ENCODE measurements around the gene CSAG3.
"Not testable (repeated sequence)": the region's sequence is repeated elsewhere in the genome, so short reads cannot be mapped to it uniquely, and the experiment has no call there.

The CSAG3 gene

DNA sequence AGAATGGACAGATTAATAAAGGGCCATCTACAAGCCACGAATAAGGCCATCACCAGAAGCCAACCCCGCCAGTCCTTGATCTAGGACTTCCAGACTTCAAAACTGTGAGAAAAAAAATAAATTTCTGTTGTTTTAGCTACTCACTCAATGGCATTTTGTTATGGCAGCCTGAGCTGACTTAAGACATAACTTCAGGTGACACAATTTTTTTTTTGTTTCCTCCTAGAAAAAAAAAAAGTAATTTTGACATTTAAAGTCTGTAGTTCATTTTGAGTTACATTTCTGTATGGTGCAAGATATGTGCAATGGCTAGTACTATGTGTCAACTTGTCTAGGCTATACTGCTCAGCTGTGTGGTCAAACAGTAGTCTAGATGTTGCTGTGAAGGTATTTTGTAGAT is at the start of gene CSAG3:
CSAG3 (plus strand) TSS at position 301 of the 400 bp plus-strand sequence.
- DNase-seq, result not testable (repeated sequence)

DNA sequence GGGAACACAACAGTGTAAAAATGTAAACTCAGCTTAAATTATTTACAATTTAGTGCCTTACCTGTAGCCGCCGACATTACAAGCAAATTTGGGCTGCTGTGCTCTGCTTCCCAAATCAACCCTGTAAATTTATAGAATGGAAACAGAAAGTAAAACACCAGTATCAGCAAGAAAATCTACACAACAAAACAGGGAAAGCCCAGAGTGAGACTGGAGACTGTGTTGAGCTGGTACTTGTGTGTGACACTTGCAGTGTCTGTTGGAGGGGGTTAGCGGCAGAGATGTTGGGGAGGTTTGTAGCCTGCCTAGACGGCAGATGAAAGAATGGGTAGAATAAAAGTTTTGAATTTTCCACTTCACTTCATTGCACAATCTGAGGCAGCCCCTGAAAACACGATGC is 45.8 kb upstream of the CSAG3 start:
- DNase-seq, result not testable (repeated sequence)

DNA sequence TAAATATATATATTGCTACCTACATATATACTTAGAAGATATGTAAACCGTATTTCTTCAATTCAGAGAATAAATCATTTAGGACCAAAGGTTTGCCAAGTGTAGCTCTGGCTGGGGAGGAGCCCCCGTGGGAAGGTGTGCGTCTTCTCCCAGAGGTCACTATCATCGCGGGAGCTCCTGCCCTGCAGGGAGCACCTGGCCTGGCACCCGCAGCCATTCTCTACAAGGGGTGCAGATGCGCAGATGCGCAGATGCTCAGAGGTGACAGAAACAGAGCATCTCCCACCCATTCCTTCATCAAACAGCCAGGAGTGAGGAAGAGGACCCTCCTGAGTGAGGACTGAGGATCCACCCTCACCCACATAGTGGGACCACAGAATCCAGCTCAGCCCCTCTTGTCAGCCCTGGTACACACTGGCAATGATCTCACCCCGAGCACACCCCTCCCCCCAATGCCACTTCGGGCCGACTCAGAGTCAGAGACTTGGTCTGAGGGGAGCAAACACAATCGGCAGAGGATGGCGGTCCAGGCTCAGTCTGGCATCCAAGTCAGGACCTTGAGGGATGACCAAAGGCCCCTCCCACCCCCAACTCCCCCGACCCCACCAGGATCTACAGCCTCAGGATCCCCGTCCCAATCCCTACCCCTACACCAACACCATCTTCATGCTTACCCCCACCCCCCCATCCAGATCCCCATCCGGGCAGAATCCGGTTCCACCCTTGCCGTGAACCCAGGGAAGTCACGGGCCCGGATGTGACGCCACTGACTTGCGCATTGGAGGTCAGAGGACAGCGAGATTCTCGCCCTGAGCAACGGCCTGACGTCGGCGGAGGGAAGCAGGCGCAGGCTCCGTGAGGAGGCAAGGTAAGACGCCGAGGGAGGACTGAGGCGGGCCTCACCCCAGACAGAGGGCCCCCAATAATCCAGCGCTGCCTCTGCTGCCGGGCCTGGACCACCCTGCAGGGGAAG is 44.9 kb upstream of the CSAG3 start, which contains the start of gene MAGEA2B:
MAGEA2B (plus strand) TSS at position 814 of the 973 bp plus-strand sequence. CDS start 2,479 bp downstream, outside the sequence.
- DNase-seq, result not testable (repeated sequence)

DNA sequence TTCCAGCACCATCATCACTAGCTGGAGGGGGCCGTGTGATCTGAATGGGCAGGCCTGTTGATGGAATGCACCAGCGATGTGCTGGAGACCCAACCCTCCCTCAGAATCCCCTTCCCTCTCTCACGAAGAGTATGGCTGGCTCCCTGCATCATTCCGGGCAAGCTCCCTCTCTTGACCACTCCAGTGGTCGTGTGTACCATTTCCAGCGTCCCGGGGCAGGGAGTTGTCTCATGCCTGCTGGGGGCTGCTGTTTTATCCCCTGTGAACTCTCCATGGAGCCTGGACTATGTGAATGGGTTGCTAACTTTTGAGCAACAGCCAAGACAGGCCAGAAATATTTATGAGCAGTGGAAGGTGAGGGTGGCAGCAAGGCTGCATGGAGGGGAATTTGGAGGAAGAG is 33.6 kb upstream of the CSAG3 start:
- no peak for DNase-seq

DNA sequence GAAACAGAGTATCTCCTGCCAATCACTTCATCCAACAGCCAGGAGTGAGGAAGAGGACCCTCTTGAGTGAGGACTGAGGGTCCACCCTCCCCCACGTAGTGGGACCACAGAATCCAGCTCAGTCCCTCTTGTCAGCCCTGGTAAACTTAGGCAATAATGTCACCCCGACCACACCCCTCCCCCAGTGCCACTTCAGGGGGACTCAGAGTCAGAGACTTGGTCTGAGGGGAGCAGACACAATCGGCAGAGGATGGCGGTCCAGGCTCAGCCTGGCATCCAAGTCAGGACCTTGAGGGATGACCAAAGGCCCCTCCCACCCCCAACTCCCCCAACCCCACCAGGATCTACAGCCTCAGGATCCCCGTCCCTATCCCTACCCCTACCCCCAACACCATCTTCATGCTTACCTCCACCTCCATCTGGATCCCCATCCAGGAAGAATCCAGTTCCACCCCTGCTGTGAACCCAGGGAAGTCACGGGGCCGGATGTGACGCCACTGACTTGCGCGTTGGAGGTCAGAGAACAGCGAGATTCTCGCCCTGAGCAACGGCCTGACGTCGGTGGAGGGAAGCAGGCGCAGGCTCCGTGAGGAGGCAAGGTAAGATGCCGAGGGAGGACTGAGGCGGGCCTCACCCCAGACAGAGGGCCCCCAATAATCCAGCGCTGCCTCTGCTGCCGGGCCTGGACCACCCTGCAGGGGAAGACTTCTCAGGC is 25.6 kb upstream of the CSAG3 start, which contains the start of the genes CSAG1 and MAGEA12:
CSAG1 (minus strand) TSS at position 461 of the 715 bp plus-strand sequence. CDS start 1,261 bp downstream, outside the sequence.
MAGEA12 (plus strand) TSS at position 497 of the 715 bp plus-strand sequence. CDS start 2,405 bp downstream, outside the sequence.
- DNase-seq, result peak; percentile 73

DNA sequence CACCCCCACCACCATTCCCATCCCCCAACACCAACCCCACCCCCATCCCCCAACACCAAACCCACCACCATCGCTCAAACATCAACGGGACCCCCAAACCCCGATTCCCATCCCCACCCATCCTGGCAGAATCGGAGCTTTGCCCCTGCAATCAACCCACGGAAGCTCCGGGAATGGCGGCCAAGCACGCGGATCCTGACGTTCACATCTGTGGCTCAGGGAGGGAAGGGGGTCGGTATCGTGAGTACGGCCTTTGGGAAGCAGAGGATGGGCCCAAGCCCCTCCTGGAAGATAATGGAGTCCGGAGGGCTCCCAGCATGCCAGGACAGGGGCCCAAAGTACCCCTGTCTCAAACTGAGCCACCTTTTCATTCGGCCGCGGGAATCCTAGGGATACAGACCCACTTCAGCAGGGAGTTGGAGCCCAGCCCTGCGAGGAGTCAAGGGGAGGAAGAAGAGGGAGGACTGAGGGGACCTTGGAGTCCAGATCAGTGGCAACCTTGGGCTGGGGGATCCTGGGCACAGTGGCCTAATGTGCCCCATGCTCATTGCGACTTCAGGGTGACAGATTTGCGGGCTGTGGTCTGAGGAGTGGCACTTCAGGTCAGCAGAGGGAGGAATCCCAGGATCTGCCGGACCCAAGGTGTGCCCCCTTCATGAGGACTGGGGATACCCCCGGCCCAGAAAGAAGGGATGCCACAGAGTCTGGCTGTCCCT is 24.7 kb upstream of the CSAG3 start:
- DNase-seq, result not testable (repeated sequence)

DNA sequence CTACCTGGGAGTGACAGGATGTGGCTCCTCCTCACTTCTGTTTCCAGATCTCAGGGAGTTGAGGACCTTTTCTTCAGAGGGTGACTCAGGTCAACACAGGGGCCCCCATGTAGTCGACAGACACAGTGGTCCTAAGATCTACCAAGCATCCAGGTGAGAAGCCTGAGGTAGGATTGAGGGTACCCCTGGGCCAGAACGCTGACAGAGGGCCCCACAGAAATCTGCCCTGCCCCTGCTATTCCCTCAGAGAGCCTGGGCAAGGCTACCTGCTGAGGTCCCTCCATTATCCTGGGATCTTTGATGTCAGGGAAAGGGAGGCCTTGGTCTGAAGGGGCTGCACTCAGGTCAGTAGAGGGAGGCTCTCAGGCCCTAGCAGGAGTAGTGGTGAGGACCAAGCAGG is 23.9 kb upstream of the CSAG3 start:
- DNase-seq, result no peak

DNA sequence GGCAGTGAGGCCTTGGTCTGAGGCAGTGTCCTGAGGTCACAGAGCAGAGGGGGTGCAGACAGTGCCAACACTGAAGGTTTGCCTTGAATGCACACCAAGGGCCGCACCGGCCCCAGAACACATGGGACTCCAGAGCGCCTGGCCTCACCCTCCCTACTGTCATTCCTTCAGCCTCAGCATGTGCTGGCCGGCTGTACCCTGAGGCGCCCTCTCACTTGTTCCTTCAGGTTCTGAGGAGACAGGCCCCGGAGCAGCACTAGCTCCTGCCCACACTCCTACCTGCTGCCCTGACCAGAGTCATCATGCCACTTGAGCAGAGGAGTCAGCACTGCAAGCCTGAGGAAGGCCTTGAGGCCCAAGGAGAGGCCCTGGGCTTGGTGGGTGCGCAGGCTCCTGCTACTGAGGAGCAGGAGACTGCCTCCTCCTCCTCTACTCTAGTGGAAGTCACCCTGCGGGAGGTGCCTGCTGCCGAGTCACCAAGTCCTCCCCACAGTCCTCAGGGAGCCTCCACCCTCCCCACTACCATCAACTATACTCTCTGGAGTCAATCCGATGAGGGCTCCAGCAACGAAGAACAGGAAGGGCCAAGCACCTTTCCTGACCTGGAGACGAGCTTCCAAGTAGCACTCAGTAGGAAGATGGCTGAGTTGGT is 23.0 kb upstream of the CSAG3 start:
- DNase-seq, result no peak

DNA sequence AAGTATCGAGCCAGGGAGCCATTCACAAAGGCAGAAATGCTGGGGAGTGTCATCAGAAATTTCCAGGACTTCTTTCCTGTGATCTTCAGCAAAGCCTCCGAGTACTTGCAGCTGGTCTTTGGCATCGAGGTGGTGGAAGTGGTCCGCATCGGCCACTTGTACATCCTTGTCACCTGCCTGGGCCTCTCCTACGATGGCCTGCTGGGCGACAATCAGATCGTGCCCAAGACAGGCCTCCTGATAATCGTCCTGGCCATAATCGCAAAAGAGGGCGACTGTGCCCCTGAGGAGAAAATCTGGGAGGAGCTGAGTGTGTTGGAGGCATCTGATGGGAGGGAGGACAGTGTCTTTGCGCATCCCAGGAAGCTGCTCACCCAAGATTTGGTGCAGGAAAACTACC is 22.5 kb upstream of the CSAG3 start:
- DNase-seq, result not testable (repeated sequence)

DNA sequence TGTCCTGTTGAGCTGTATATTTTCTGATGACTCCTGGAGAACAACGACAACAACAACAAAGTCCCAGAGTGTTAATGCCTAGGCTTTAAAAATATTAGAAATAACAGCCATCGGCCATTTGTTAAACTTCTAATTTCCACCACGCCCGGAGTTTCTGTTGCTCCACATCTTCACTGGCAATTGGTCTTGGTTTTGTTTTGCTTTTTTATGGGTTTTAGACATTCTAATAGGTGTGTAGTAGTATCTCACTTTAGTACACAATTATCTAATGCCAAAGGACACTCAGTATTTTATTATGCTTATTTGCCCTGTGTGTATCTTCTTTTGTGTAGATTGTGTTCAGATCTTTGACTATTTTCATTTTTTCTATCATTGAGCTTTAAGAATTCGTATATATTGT is 20.5 kb upstream of the CSAG3 start:
- no peak for DNase-seq

DNA sequence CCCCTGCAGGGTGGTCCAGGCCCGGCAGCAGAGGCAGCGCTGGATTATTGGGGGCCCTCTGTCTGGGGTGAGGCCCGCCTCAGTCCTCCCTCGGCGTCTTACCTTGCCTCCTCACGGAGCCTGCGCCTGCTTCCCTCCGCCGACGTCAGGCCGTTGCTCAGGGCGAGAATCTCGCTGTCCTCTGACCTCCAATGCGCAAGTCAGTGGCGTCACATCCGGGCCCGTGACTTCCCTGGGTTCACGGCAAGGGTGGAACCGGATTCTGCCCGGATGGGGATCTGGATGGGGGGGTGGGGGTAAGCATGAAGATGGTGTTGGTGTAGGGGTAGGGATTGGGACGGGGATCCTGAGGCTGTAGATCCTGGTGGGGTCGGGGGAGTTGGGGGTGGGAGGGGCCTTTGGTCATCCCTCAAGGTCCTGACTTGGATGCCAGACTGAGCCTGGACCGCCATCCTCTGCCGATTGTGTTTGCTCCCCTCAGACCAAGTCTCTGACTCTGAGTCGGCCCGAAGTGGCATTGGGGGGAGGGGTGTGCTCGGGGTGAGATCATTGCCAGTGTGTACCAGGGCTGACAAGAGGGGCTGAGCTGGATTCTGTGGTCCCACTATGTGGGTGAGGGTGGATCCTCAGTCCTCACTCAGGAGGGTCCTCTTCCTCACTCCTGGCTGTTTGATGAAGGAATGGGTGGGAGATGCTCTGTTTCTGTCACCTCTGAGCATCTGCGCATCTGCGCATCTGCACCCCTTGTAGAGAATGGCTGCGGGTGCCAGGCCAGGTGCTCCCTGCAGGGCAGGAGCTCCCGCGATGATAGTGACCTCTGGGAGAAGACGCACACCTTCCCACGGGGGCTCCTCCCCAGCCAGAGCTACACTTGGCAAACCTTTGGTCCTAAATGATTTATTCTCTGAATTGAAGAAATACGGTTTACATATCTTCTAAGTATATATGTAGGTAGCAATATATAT is 5.0 kb upstream of the CSAG3 start, which contains the start of gene MAGEA2:
MAGEA2 (minus strand) TSS at position 157 of the 965 bp plus-strand sequence. CDS start 2,479 bp downstream, outside the sequence.
- not testable (repeated sequence) for DNase-seq

DNA sequence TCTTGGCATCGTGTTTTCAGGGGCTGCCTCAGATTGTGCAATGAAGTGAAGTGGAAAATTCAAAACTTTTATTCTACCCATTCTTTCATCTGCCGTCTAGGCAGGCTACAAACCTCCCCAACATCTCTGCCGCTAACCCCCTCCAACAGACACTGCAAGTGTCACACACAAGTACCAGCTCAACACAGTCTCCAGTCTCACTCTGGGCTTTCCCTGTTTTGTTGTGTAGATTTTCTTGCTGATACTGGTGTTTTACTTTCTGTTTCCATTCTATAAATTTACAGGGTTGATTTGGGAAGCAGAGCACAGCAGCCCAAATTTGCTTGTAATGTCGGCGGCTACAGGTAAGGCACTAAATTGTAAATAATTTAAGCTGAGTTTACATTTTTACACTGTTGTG is 4.1 kb upstream of the CSAG3 start:
- not testable (repeated sequence) for DNase-seq

DNA sequence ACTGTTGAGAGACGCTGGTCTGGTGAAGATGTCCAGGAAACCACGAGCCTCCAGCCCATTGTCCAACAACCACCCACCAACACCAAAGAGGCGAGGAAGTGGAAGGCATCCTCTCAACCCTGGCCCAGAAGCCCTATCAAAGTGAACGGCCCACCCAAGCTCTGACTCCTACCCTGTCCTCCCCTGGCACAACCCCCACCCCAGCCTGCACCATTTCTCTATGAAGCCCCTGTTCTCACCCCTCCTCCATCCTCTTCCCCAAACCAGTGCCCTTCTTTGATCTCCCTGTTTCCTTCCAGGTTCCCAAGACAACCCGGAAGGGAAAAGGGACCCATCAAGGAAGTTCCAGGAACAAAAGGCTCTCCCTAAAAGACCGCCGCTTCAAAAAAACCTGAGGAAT is 526 bp downstream of the CSAG3 start:
- not testable (repeated sequence) for DNase-seq

DNA sequence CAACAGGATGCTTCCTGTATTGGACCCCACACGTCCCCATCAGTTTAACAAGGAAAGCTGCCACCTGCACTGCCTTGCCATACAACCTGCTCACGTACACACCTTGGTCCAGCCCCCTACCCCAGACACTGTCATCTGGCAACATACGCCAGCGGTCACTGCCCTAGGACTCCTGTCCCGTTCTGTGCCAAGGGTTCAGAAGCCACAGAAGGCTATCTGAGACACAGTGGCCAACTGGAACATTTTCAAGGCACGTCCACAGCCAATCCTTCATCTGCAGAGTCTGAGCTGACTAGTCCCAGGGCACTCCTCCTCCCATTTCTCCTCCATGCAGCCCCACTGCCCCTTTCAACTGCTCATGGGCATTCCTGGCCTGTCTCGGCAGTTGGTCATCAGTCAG is 2.6 kb downstream of the CSAG3 start:
- not testable (repeated sequence) for DNase-seq

DNA sequence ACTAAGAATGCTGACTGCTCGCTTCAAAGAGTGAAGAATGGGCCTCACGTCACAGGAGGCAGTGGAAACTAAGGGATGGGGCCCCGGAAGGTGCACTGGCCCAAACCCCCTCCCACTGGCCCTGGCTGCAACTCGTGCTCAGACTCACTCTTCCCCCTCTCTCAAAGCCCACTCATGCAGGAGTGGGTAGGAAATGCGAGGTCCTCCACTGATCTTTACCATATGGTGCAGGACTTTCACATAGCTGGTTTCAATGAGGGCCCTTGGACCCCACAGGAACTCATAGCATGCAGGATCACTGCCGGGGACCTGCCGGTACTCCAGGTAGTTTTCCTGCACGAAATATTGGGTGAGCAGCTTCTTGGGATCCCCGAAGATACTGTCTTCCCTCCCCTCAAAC is 7.5 kb downstream of the CSAG3 start:
- not testable (repeated sequence) for DNase-seq

DNA sequence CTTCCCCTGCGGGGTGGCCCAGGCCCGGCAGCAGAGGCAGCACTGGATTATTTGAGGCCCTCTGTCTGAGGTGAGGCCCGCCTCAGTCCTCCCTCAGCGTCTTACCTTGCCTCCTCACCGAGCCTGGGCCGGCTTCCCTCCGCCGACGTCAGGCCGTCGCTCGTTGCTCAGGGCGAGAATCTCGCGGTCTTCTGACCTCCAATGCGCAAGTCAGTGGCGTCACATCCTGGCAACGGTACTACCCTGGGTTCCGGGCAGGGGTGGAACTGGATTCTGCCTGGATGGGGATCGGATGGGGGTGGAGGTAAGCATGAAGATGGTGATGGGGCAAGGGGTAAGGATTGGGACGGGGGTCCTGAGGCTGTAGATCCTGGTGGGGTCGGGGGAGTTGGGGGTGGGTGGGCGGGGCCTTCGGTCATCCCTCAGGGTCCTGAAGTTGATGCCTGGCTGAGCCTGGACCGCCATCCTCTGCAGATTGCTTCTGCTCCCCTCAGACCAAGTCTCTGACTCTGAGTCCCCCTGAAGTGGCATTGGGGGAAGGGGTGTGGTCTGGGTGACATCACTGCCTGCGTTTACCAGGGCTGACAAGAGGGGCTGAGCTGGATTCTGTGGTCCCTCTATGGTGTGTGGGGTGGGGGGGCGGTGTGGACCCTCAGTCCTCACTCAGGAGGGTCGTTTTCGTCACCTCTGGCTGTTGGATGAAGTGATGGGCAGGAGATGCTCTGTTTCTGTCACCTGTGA is 10.7 kb downstream of the CSAG3 start, which contains the start of gene MAGEA6:
MAGEA6 (minus strand) TSS at position 141 of the 741 bp plus-strand sequence. CDS start 2,039 bp downstream, outside the sequence.
- DNase-seq, result not testable (repeated sequence)

DNA sequence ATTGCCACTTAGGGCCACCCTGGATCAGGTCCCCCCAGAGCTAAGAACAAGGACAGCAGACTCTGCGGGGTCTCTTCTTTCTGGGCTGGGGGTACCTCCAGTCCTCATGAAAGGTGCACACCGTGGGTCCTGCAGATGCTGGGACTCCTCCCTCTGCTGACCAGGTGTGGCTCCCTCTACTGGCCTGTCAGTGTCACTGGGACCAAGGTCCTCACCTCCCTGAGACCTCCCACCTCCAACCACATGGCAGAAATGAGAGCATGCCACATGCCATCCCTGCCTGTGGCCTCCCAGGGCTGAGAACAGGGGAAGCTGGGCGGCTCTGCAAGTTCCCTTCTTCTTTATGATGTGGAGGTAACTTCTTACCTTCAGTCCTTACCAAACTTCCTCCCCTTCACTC is 28.0 kb downstream of the CSAG3 start:
- DNase-seq, result not testable (repeated sequence)

DNA sequence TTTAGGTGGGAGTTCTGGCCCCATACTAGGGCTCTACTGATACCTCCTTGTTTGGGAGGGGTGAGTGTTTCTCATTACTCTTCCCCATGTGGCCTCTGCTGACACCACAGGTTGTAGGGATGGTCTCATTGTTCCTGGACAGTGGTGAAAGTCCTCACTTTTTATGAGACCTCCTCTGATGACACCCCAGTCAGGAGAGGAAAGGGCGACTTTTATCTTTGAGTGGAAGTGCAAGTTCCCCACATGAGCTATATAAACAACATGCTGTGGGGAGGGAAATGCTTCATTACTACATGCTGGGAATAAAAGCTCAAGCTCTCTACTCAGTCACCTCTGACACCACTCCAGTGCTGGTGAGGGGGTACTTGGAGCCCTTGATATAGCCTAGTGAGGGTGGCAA is 39.9 kb downstream of the CSAG3 start:
- no peak for DNase-seq

DNA sequence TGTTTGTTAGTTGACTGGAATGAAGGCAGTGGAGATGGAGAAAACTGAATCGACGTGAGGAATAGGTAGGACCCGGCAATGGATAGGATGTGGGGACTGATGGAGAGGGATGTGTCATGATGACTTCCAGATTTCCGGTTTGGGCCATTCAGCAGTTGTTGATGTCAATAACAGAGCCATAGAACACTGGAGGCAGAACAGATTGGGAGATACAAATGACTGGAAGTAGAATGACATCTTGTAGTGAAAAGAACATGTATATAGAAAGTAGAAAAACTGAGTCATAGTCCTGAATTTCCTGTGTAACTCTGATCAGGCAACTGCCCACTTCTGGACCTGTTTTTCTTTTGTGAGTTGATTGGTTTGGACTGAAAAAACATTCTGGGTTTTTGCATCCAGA is 47.0 kb downstream of the CSAG3 start:
- no peak for DNase-seq

All from NCI-H2029 (cell line).